SU-DHL-6 (cell line): Measurements from ENCODE around the gene ENTPD8.

Experiments
- EZH2phosphoT487 ChIP-seq: fragments of 200-600 bp; sonication (generic), shearing (Covaris generic); conservative IDR thresholded peaks from 2 replicates; pipeline ENCODE4 v1.6.1; 2018; ENCODE audit warnings: mild to moderate bottlenecking, antibody characterized with exemption, low read length, moderate library complexity, mixed read lengths
- TF ChIP-seq, protein P1 (sequence below): fragments of 200-600 bp; sonication (generic); IDR thresholded peaks from one replicate; pipeline ENCODE4 v1.5.1; 2017; ENCODE audit warnings: antibody characterized with exemption, mild to moderate bottlenecking, low read length, moderate library complexity; ENCODE audit not compliant: insufficient read depth, poor library complexity, severe bottlenecking

GRCh38 chr9:137429974-137430722 is 11.0 kb downstream of the ENTPD8 start:
- TF ChIP-seq, protein P1, sequence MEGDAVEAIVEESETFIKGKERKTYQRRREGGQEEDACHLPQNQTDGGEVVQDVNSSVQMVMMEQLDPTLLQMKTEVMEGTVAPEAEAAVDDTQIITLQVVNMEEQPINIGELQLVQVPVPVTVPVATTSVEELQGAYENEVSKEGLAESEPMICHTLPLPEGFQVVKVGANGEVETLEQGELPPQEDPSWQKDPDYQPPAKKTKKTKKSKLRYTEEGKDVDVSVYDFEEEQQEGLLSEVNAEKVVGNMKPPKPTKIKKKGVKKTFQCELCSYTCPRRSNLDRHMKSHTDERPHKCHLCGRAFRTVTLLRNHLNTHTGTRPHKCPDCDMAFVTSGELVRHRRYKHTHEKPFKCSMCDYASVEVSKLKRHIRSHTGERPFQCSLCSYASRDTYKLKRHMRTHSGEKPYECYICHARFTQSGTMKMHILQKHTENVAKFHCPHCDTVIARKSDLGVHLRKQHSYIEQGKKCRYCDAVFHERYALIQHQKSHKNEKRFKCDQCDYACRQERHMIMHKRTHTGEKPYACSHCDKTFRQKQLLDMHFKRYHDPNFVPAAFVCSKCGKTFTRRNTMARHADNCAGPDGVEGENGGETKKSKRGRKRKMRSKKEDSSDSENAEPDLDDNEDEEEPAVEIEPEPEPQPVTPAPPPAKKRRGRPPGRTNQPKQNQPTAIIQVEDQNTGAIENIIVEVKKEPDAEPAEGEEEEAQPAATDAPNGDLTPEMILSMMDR, result no peak
- TF ChIP-seq EZH2phosphoT487, result no peak
